GM21786 (cell line): ENCODE data around the gene CNN1.
"Not testable (repeated sequence)": the region's sequence is repeated elsewhere in the genome, so short reads cannot be mapped to it uniquely, and the experiment has no call there.

Source experiments
- ATAC-seq: cut with Tn5 transposase; IDR thresholded peaks from one replicate; pipeline ENCODE4 v1.9.1; 2021; ENCODE audit not compliant: unreplicated experiment

CNN1 gene

GRCh38 chr19:11598746-11599145 is 60.1 kb downstream of the CNN1 start:
- ATAC-seq, result no peak

GRCh38 chr19:11599704-11600103 is 61.1 kb downstream of the CNN1 start:
- not testable (repeated sequence) for ATAC-seq
